C4-2B (cell line): ENCODE data around the gene IKZF4.
"Not testable (repeated sequence)": the region's sequence is repeated elsewhere in the genome, so short reads cannot be mapped to it uniquely, and the experiment has no call there.

Source experiments
- H3K27ac ChIP-seq: fragments of 450-650 bp; 2 replicates; pipeline ENCODE4 v1.5.1; 2017
- ZFX ChIP-seq: fragments of 450-650 bp; IDR thresholded peaks from 2 replicates; pipeline ENCODE4 v1.6.1; 2017
- TF ChIP-seq, protein P1 (sequence below): fragments of 450-650 bp; conservative IDR thresholded peaks from 2 replicates; pipeline ENCODE4 v1.5.1; 2017; ENCODE audit warnings: mild to moderate bottlenecking

IKZF4 gene

GRCh38 chr12:55991110-55991509, 29.7 kb upstream of the IKZF4 start:
- TF ChIP-seq ZFX = no peak
- TF ChIP-seq, protein P1, sequence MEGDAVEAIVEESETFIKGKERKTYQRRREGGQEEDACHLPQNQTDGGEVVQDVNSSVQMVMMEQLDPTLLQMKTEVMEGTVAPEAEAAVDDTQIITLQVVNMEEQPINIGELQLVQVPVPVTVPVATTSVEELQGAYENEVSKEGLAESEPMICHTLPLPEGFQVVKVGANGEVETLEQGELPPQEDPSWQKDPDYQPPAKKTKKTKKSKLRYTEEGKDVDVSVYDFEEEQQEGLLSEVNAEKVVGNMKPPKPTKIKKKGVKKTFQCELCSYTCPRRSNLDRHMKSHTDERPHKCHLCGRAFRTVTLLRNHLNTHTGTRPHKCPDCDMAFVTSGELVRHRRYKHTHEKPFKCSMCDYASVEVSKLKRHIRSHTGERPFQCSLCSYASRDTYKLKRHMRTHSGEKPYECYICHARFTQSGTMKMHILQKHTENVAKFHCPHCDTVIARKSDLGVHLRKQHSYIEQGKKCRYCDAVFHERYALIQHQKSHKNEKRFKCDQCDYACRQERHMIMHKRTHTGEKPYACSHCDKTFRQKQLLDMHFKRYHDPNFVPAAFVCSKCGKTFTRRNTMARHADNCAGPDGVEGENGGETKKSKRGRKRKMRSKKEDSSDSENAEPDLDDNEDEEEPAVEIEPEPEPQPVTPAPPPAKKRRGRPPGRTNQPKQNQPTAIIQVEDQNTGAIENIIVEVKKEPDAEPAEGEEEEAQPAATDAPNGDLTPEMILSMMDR = no peak
- H3K27ac ChIP-seq = no peak overlapping the region

GRCh38 chr12:55993230-55993853, 27.5 kb upstream of the IKZF4 start:
- TF ChIP-seq ZFX = no peak
- TF ChIP-seq, protein P1 = no peak
- H3K27ac ChIP-seq = no peak overlapping the region

DNA sequence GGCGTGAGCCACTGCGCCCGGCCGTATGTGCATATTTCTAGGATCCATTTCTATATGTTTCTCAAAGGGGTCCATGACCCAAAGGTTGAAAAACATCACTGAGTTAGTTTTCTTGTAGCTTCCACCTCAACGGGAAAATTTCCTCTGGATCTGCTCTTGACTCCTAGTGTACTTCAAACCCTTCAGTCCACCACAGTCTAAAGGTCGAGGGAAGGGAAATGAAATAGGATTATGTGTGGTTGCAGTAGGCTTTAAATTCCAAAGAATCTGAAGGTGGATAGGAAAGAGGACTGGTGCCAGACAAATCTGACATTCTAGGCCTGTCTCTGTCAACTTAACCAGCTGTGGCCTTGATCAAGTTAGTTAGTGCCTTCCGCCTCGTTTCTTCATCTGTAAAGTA, 25.5 kb upstream of the IKZF4 start:
- TF ChIP-seq, protein P1 = no peak
- TF ChIP-seq ZFX = no peak
- no peak overlapping the region for H3K27ac ChIP-seq

DNA sequence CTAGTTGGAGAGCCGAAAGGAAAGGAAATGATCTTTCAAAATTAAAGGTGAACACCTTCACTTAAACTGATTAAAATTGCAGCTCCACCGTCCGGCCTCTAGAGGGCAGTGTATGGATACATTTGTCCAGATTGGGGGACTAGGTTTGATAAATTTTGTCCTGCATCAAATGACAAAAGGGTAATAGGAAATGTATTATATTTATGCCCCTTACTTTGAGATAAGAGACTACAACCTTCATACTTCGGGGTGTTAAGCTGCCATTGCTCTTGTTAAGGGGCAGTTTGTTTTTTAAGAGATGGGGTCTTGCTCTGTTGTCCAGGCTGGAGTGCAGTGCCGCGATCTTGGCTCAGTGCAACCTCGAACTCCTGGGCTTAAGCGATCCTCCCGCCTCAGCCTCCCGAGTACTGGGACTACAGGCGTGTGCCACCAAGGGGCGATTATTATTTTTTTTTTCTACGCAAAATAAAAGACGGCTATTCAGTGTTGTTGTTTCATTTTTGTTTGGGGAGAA, 24.6 kb upstream of the IKZF4 start:
- TF ChIP-seq, protein P1 = peak; percentile 93
- no peak for TF ChIP-seq ZFX
- H3K27ac ChIP-seq = peak overlapping the region; percentile 85

DNA sequence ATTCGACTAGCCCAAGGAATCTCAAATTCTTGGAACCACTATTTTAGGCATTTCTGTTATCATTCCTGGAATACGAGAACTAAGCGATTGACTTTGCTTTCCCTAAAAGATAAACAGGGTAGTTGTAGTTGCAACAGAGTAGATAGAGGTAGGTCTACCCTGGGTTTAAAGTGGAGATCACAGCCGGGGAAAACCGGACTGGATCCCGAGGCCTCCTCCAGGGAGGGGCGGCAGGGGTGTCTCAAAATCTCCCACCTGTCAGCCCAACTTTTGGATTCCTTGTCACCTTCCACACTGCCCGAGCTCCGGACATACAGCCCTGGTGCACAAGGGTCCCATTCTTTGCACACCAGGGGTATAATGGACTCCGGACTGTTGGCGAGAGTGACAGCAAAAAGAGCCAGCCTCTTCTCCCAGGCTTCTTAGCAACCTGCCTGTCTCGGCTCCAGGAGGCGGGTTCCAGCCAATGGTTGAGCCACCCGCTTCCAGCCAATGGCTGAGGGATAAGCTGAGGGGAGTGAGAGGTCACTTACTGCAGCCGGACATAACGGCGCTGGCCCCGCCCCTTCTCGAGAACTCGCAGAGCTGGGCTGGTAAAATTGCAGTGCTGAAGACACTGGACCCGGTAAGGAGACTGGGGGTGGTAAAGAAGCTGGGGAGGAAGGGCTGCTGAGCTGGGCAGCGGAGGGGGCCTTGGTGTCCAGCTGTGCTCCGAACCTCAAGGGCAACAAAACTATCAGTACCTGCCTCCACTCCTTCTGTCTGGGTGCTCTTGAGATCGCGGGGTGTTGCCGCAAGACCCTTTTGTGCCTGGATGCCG, 23.9 kb upstream of the IKZF4 start, which contains the start of gene SUOX:
Gene SUOX, plus strand, starts transcription at position 562 of the 820 bp plus-strand sequence. CDS start 4,946 bp downstream, outside the sequence.
- H3K27ac ChIP-seq = peak within 1 kb of the TSS; percentile 85
- TF ChIP-seq, protein P1 = no peak
- no peak for TF ChIP-seq ZFX

GRCh38 chr12:55997535-55997859, 23.3 kb upstream of the IKZF4 start:
- H3K27ac ChIP-seq = peak overlapping the region; percentile 85
- TF ChIP-seq ZFX = no peak
- TF ChIP-seq, protein P1 = no peak

DNA sequence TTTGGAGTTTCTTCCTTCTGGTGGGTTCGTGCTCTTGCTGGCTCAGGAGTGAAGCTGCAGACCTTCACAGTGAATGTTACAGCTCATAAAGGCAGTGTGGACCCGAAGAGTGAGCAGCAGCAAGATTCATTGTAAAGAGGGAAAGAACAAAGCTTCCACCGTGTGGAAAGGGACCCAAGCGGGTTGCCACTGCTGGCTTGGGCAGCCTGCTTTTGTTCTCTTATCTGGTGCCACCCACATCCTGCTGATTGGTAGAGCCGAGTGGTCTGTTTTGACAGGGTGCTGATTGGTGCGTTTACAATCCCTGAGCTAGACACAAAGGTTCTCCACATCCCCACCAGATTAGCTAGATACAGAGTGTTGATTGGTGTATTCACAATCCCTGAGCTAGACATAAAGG, 21.3 kb upstream of the IKZF4 start:
- H3K27ac ChIP-seq = not testable (repeated sequence)

GRCh38 chr12:55999999-56000540, 20.8 kb upstream of the IKZF4 start:
- not testable (repeated sequence) for H3K27ac ChIP-seq
